DMS 273 treated with DMSO at 0.1 percent for 48 hours (cell line): Measurements from ENCODE around the gene USF3.

ENCODE experiments used
- DNase-seq: peaks from one replicate; lab custom pipeline; 2025; lab: John Stamatoyannopoulos, UW

USF3 gene

GRCh38 chr3:113607219-113607596 is 89.2 kb downstream of the USF3 start:
- no peak for DNase-seq

- no peak for DNase-seq
These were observed 89.8 kb downstream of the USF3 start for GRCh38 chr3:113606539-113607218.

GRCh38 chr3:113602836-113603235 is 93.6 kb downstream of the USF3 start:
- no peak for DNase-seq

GRCh38 chr3:113602256-113602655 is 94.2 kb downstream of the USF3 start:
- no peak for DNase-seq

DNA sequence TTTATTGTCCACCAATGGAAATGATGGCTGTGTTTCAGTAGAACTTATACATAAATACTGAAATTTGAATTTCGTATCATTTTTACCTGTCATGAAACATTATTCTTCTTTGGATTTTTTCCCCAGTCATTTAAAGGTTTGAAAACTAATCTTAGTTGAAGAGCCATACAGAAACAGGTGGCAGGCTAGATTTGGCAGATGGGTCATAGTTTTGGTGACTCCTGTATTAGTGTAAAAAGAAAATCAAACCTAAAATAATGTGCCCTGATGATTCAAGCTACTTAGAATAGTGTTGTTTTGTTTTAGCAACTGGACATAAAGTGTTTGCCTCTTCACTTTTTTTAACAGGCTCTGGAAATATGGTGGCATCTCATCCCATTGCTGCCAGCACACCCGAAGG is 95.2 kb downstream of the USF3 start:
- DNase-seq = no peak

DNA sequence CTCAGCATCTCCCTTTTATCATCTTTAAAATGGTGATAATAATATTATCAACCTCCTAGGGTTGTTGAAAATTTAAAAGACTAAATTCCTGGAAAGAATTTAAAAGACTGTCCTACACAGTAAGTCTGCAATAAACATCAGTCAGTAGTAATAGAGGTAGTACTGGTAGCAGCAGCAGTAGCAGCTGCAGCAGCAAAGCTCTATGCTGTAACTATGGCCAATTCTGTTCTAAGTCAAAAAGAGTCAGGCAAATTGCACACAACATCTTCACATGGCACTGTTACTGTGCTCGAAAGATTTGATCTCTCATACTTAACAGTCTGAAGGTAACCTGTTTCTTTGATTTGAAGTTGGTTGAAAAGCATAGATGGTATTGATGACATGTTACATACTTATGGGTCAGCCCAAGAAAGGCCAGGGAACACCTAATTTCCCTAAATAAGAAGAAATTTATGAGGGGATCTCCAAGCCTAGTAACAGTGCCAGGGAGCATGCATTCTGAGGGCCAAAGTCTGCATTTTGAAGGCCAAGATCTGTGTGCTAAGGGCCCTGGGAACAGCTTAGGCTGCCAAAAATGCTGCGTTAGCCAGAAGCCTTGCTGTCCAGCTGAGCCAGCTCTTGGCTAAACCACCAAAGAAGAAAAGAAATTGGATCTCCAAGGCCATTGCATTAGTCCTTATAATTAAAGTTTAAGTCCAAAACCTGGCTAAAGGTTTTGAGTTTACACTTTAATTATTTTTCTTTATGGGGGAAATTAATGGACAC is 95.8 kb downstream of the USF3 start:
- no peak for DNase-seq
